Activated CD8-positive, alpha-beta memory T cell treated with anti-CD3 and anti-CD28 coated beads, Interleukin-2, amount 10 ng/mL, durations not matched to agents 7 days and 5 days (primary cell): ENCODE measurements around the gene ERP29. TPM values are rescaled to one million over a fixed set of nuclear protein-coding genes. Genes with fewer than 3 reads are reported as not detected.
"Not testable (repeated sequence)": the region's sequence is repeated elsewhere in the genome, so short reads cannot be mapped to it uniquely, and the experiment has no call there.

Source experiments
- ATAC-seq: fragments of 150-1000 bp; cut with Tn5 transposase; one replicate; pipeline ENCODE4 v1.10.0; 2021; ENCODE audit warnings: moderate library complexity
- CTCF ChIA-PET: fragments of 350-600 bp; sonication (Branson Sonifier 250); formaldehyde crosslinking; loops from one replicate; lab custom pipeline; 2021; ENCODE audit warnings: antibody characterized with exemption; lab: Charles Lee
- DNase-seq: peaks from one replicate; pipeline ENCODE4 v3.0.0-alpha.2; 2020
- H3K27ac Mint-ChIP-seq: one replicate; pipeline ENCODE4 v1.8.0; 2021; ENCODE audit warnings: mild to moderate bottlenecking, mixed read lengths
- H3K27me3 Mint-ChIP-seq: one replicate; pipeline ENCODE4 v1.8.0; 2021; ENCODE audit warnings: mixed read lengths
- H3K36me3 Mint-ChIP-seq: one replicate; pipeline ENCODE4 v1.8.0; 2021; ENCODE audit warnings: mild to moderate bottlenecking, mixed read lengths
- H3K4me1 Mint-ChIP-seq: one replicate; pipeline ENCODE4 v1.8.0; 2021; ENCODE audit warnings: mixed read lengths
- H3K4me3 Mint-ChIP-seq: one replicate; pipeline ENCODE4 v1.8.0; 2021; ENCODE audit warnings: mild to moderate bottlenecking, moderate library complexity, mixed read lengths
- H3K9me3 Mint-ChIP-seq: one replicate; pipeline ENCODE4 v1.8.0; 2022; ENCODE audit warnings: low read depth, mixed read lengths
- total RNA-seq, 2 experiments: library from RNA; stranded (reverse); gene quantifications; one replicate each; pipeline ENCODE4 v1.2.3, GENCODE V29; 2021

Gene ERP29
- total RNA-seq, 2 experiments from 2014 or later, result 119 to 150 TPM

GRCh38 chr12:111992464-111992863 lies 20.8 kb upstream of the ERP29 start:
- Mint-ChIP-seq H3K4me3 (peak overlapping the region; percentile 50), H3K36me3 (peaks cover 30% of the 10 kb centered on the region), H3K27me3 (no peaks in the 10 kb centered on the region), H3K9me3 (no peaks in the 10 kb centered on the region), H3K27ac (peak overlapping the region; percentile 86), H3K4me1 (peaks cover 53% of the 10 kb centered on the region)
- ATAC-seq, result no peak
- DNase-seq, result no peak
- CTCF ChIA-PET, result interaction anchor here (0.9 to 9.0 kb wide), 5 partner anchors 9 to 43 kb away, joined by 3 to 60 read pairs (median 3); partner anchors contain the start of genes ERP29 and TMEM116

GRCh38 chr12:111993292-111994150 lies 19.7 kb upstream of the ERP29 start:
- H3K36me3 Mint-ChIP-seq, result peaks cover 25% of the 10 kb centered on the region
- H3K4me3 Mint-ChIP-seq, result peak overlapping the region; percentile 80
- peaks cover 54% of the 10 kb centered on the region for H3K4me1 Mint-ChIP-seq
- H3K27ac Mint-ChIP-seq, result peak overlapping the region; percentile 86
- ATAC-seq (peak; percentile 68), DNase-seq (peak; percentile 58)
- H3K27me3 Mint-ChIP-seq, result no peaks in the 10 kb centered on the region
- CTCF ChIA-PET, result interaction anchor here (2.1 to 9.0 kb wide), 2 partner anchors 20 to 42 kb away, joined by 5 to 60 read pairs; partner anchors contain the start of genes ERP29 and TMEM116
- no peaks in the 10 kb centered on the region for H3K9me3 Mint-ChIP-seq

GRCh38 chr12:111994211-111995111 lies 18.8 kb upstream of the ERP29 start:
- H3K27me3 Mint-ChIP-seq, H3K9me3 Mint-ChIP-seq: not testable (repeated sequence)
- peaks cover 58% of the 10 kb centered on the region for H3K4me1 Mint-ChIP-seq
- H3K27ac Mint-ChIP-seq, result peak overlapping the region; percentile 86
- H3K36me3 Mint-ChIP-seq, result peaks cover 22% of the 10 kb centered on the region
- ATAC-seq, result peak; percentile 9
- peak overlapping the region; percentile 80 for H3K4me3 Mint-ChIP-seq
- peak; percentile 61 for DNase-seq
- CTCF ChIA-PET, result interaction anchor here (0.8 to 9.0 kb wide), 3 partner anchors 15 to 43 kb away, joined by 5 to 60 read pairs (median 5); partner anchors contain the start of genes ERP29 and TMEM116

GRCh38 chr12:111995782-111996480 lies 17.3 kb upstream of the ERP29 start:
- Mint-ChIP-seq H3K27ac (peak overlapping the region; percentile 26), H3K4me3 (no peak overlapping the region), H3K9me3 (no peaks in the 10 kb centered on the region), H3K36me3 (peaks cover 23% of the 10 kb centered on the region), H3K27me3 (no peaks in the 10 kb centered on the region), H3K4me1 (peaks cover 68% of the 10 kb centered on the region)
- CTCF ChIA-PET, result interaction anchor here (9.0 kb wide), 1 partner anchor 17 kb away, joined by 60 read pairs; the partner anchor contains the start of genes ERP29 and TMEM116
- no peak for DNase-seq
- no peak for ATAC-seq

GRCh38 chr12:111997300-111997699 lies 15.9 kb upstream of the ERP29 start:
- peaks cover 73% of the 10 kb centered on the region for H3K4me1 Mint-ChIP-seq
- H3K9me3 Mint-ChIP-seq, result no peaks in the 10 kb centered on the region
- H3K27ac Mint-ChIP-seq, result no peak overlapping the region
- peaks cover 26% of the 10 kb centered on the region for H3K36me3 Mint-ChIP-seq
- ATAC-seq (no peak), DNase-seq (no peak)
- no peak overlapping the region for H3K4me3 Mint-ChIP-seq
- no peaks in the 10 kb centered on the region for H3K27me3 Mint-ChIP-seq
- CTCF ChIA-PET, result interaction anchor here (0.9 to 9.0 kb wide), 2 partner anchors 13 to 16 kb away, joined by 3 to 60 read pairs; partner anchors contain the start of genes ERP29 and TMEM116

GRCh38 chr12:111998015-111998414 lies 15.2 kb upstream of the ERP29 start:
- peaks cover 73% of the 10 kb centered on the region for H3K4me1 Mint-ChIP-seq
- no peak for ATAC-seq
- CTCF ChIA-PET, result interaction anchor here (0.9 to 9.0 kb wide), 2 partner anchors 12 to 15 kb away, joined by 3 to 60 read pairs; partner anchors contain the start of genes ERP29 and TMEM116
- H3K27ac Mint-ChIP-seq, result no peak overlapping the region
- no peak overlapping the region for H3K4me3 Mint-ChIP-seq
- peaks cover 32% of the 10 kb centered on the region for H3K36me3 Mint-ChIP-seq
- no peak for DNase-seq
- H3K27me3 Mint-ChIP-seq, result no peaks in the 10 kb centered on the region
- no peaks in the 10 kb centered on the region for H3K9me3 Mint-ChIP-seq

GRCh38 chr12:111999129-111999528 lies 14.1 kb upstream of the ERP29 start:
- peaks cover 36% of the 10 kb centered on the region for H3K36me3 Mint-ChIP-seq
- not testable (repeated sequence) for H3K27ac Mint-ChIP-seq

GRCh38 chr12:112000820-112001219 lies 12.4 kb upstream of the ERP29 start:
- H3K9me3 Mint-ChIP-seq, result no peaks in the 10 kb centered on the region
- H3K27me3 Mint-ChIP-seq, result no peaks in the 10 kb centered on the region
- H3K4me1 Mint-ChIP-seq, result peaks cover 55% of the 10 kb centered on the region
- peak overlapping the region; percentile 33 for H3K27ac Mint-ChIP-seq
- peaks cover 33% of the 10 kb centered on the region for H3K36me3 Mint-ChIP-seq
- CTCF ChIA-PET, result interaction anchor here (1.0 to 5.4 kb wide), 4 partner anchors 8 to 17 kb away, joined by 3 to 41 read pairs (median 6); partner anchors contain the start of genes ERP29 and TMEM116
- DNase-seq (no peak), ATAC-seq (no peak)
- H3K4me3 Mint-ChIP-seq, result peak overlapping the region; percentile 34

More at GRCh38 chr12:111999129-111999528, 14.1 kb upstream of the ERP29 start:
- CTCF ChIA-PET, result interaction anchor here (0.6 to 9.0 kb wide), 2 partner anchors 14 to 122 kb away, joined by 3 to 60 read pairs; partner anchors contain the start of genes ERP29 and TMEM116
- not testable (repeated sequence) for DNase-seq, H3K9me3 Mint-ChIP-seq, ATAC-seq, H3K4me3 Mint-ChIP-seq, H3K27me3 Mint-ChIP-seq
- peaks cover 64% of the 10 kb centered on the region for H3K4me1 Mint-ChIP-seq

GRCh38 chr12:112001576-112001975 lies 11.7 kb upstream of the ERP29 start:
- Mint-ChIP-seq H3K4me1 (peaks cover 56% of the 10 kb centered on the region), H3K27ac (peak overlapping the region; percentile 78), H3K4me3 (peak overlapping the region; percentile 50), H3K27me3 (no peaks in the 10 kb centered on the region), H3K9me3 (no peaks in the 10 kb centered on the region), H3K36me3 (peaks cover 29% of the 10 kb centered on the region)
- peak; percentile 63 for ATAC-seq
- DNase-seq, result no peak
- CTCF ChIA-PET, result interaction anchor here (1.0 to 5.4 kb wide), 4 partner anchors 9 to 16 kb away, joined by 3 to 41 read pairs (median 6); partner anchors contain the start of genes ERP29 and TMEM116

GRCh38 chr12:112004041-112004440 lies 9.2 kb upstream of the ERP29 start:
- H3K36me3 Mint-ChIP-seq, result peaks cover 25% of the 10 kb centered on the region
- no peak overlapping the region for H3K27ac Mint-ChIP-seq
- H3K27me3 Mint-ChIP-seq, result no peaks in the 10 kb centered on the region
- H3K4me1 Mint-ChIP-seq, result peaks cover 54% of the 10 kb centered on the region
- CTCF ChIA-PET, result interaction anchor here (5.4 kb wide), 1 partner anchor 9 kb away, joined by 41 read pairs; the partner anchor contains the start of genes ERP29 and TMEM116
- DNase-seq (no peak), ATAC-seq (no peak)
- no peak overlapping the region for H3K4me3 Mint-ChIP-seq
- H3K9me3 Mint-ChIP-seq, result no peaks in the 10 kb centered on the region

GRCh38 chr12:112005419-112006395 lies 7.5 kb upstream of the ERP29 start:
- Mint-ChIP-seq H3K4me3 (no peak overlapping the region), H3K27me3 (no peaks in the 10 kb centered on the region), H3K36me3 (peaks cover 27% of the 10 kb centered on the region), H3K9me3 (no peaks in the 10 kb centered on the region), H3K27ac (no peak overlapping the region), H3K4me1 (peaks cover 54% of the 10 kb centered on the region)
- CTCF ChIA-PET, result interaction anchor here (0.9 kb wide), 1 partner anchor 13 kb away, joined by 3 read pairs; no protein-coding TSS in a partner anchor
- ATAC-seq (no peak), DNase-seq (no peak)
